CD4-positive, alpha-beta T cell treated with Interleukin-4 for 1 hour (primary cell): ENCODE measurements around the gene ZBTB7B.

Experiments
- DNase-seq, 2 donors: peaks; one replicate each; pipeline ENCODE4 v3.0.0-alpha.2; 2020 to 2022

Gene ZBTB7B

DNA sequence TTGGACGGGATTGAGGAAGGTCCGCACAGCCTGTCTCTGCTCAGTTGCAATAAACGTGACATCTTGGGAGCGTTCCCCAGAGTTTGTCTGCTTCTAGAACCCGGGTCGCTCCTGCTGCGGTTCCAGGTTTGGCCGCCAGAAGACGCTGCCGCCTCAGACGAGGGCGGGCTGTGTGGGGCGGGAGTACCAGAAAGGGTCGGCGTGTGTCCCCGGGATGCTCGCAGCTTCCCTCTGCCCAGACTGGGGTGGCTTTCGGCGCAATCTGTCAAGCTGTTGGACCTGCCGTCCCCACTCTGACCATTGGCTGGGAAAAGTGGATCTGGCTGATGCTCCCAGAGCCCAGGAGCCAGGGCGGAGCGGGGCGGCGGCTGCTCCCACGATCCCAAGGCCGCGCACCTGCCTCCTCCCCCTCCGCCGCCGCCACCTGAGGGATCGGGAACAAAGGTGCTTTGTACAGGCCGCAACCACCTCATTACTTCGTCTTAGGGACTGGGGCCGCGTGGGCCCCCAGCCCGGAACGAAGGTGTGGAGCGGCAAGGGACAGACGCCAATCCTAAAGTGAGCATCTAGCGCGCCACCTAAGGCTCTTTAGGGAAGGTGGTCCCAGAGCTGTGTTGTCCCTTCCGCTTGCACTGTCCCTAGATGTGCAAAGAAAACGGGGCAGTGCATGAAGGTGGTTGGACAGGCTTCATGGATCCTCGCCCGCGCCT, 60.3 kb downstream of the ZBTB7B start:
- DNase-seq = peak; percentile 74 to 76

DNA sequence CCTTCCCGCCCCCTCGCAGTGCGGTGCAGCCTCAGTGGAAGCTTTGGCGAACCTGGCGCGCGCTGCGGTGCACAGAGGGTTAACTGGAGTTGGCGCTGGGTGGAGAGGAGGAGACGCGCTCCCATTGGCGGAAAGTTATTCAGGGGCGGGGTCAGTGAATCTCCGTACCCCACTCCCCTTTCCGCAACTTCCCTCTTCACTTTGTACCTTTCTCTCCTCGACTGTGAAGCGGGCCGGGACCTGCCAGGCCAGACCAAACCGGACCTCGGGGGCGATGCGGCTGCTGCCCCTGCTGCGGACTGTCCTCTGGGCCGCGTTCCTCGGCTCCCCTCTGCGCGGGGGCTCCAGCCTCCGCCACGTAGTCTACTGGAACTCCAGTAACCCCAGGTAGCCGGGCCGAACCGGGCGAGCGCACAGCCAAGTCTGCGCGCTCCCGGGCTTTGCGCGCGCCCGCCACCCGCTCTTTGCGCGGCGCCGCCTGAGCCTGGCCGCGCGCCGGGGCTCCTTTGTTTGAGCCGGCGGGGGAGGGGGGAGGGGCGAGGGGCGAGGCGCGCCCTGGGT, 61.0 kb downstream of the ZBTB7B start, which contains the start of gene EFNA4:
TSS of gene EFNA4 (plus strand) at position 191 of the 561 bp plus-strand sequence. CDS start at position 275, 84 bp downstream.
- DNase-seq = peak; percentile 88 to 89

DNA sequence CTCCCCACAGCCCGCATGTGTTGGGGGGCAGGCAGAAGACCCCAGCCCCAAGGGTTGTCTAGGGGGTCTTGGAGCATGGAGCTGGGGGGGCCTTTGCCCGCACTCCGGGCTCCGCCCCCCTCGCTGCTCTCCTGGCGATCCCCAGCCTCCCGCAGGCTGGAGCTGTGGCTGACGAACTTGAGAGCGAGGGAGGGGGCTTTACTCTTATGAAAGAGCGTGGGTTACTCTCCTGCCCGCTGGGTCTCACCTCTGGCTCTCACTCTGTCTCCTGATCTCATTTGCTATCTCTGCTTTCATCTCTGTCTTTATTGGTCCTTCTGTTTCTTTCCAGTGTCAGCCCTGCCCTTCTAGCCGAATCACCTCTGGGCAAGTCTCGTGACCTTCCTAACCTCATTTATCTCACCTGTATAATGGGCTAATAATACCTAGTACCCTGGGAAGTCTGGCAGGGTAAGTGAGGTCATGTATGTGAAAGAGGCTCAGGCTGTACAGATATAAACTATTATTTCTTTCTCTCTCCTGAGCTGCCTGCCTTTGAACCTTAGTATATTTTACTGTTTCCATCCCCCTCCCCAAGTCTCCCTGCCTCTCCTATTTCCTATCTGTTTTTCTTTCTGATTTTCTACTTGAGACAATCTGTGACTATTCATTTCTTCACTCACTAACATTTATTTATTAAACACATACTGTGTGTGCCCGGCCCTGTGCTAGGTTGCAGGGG, 61.7 kb downstream of the ZBTB7B start:
- DNase-seq = peak in 1 of 2 donors; percentile 53

DNA sequence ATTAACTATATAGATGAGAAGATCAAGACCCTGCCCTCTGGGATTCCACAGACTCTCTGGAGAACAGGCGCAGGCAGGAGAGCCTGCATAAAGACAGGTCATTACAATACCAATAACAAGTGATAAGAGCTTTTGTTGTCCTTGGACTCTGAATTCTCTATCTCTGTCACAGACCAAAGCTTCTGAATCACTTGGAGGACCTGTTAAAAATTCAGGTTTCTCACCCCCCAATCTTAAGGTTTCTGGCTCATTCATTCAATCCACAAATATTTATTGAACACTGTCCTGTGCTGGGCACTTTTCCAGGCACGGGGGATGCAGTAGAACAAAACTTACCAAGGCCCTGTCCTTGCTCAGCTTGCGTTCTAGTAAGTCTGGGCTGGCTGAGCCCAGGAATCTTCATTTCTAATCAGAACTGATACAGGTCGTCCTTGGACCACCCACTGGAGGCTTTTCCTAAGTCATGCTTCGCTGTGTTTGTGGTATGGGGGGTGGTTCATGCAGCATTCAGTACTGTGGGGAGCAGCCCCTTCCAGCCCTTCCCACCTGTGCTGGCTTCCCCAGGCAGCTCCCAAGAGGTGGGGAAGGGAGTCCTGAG, 62.3 kb downstream of the ZBTB7B start:
- no peak for DNase-seq

DNA sequence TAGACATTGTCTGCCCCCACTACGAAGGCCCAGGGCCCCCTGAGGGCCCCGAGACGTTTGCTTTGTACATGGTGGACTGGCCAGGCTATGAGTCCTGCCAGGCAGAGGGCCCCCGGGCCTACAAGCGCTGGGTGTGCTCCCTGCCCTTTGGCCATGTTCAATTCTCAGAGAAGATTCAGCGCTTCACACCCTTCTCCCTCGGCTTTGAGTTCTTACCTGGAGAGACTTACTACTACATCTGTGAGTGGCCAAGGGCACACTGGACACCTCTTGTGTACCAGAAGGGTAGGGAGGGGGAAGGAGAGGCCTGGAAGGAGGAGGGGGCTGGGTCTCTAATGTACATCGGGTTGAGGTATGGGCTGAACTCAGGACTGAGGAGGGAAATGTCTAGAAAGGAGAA, 64.2 kb downstream of the ZBTB7B start:
- no peak for DNase-seq
